GM12874 (cell line): ENCODE data around the gene HSF2BP.
A peak's percentile ranks its signal among the peaks of the same experiment; 100 is the strongest.

Source experiments
- TF ChIP-seq, protein P1 (sequence below): IDR thresholded peaks from 2 replicates; pipeline ENCODE4 v1.5.1; 2011; ENCODE audit warnings: low read depth, mild to moderate bottlenecking, control low read depth, low read length, moderate library complexity; ENCODE audit not compliant: insufficient read depth

Gene HSF2BP

GRCh38 chr21:43619856-43620255 is 39.4 kb downstream of the HSF2BP start:
- TF ChIP-seq, protein P1, sequence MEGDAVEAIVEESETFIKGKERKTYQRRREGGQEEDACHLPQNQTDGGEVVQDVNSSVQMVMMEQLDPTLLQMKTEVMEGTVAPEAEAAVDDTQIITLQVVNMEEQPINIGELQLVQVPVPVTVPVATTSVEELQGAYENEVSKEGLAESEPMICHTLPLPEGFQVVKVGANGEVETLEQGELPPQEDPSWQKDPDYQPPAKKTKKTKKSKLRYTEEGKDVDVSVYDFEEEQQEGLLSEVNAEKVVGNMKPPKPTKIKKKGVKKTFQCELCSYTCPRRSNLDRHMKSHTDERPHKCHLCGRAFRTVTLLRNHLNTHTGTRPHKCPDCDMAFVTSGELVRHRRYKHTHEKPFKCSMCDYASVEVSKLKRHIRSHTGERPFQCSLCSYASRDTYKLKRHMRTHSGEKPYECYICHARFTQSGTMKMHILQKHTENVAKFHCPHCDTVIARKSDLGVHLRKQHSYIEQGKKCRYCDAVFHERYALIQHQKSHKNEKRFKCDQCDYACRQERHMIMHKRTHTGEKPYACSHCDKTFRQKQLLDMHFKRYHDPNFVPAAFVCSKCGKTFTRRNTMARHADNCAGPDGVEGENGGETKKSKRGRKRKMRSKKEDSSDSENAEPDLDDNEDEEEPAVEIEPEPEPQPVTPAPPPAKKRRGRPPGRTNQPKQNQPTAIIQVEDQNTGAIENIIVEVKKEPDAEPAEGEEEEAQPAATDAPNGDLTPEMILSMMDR = no peak

- TF ChIP-seq, protein P1 = no peak
Measured at GRCh38 chr21:43619344-43619743, 39.9 kb downstream of the HSF2BP start.

- TF ChIP-seq, protein P1 = no peak
Measured at GRCh38 chr21:43618940-43619339, 40.3 kb downstream of the HSF2BP start.

- TF ChIP-seq, protein P1 = no peak
Measured at GRCh38 chr21:43614839-43615238, 44.4 kb downstream of the HSF2BP start.

DNA sequence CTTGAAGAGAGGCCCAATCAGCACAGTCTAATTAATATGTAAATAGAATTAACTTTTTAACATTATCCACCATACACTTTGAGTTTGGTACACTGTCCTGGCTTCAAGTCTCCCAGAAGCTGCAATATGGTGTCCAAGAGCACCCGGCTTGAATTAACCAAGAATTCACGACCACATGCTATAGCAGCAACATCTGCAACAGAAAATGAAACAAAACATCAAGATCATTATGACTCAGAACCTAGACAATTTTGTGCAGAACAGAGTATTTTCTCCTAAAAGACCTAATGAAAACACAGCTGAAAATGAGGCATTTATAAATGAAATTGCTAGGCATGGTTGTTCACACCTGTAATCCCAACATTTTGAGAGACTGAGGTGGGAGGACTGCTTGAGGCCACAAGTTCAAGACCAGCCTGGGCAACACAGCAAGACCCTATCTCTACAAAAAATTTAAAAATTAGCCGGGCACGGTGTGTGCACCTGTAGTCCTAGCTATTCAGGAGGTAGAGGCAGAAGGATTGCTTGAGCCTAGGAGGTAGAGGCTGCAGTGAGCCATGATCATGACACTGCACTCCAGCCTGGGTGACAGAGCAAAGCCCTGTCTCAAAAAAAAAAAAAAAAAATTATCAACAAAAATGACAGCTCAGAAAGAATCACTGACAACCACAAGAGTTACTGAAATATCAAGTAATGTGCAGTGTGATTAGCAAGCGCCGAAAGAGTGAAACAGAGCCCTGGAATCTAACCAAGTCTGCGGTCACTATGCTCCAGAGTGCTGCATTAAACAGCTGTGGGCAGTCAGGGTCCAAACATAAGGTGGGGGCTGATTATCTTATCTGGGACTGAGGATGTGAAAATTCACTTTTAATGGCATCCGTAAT is 45.3 kb downstream of the HSF2BP start:
- TF ChIP-seq, protein P1 = no peak

GRCh38 chr21:43611598-43612369 is 47.5 kb downstream of the HSF2BP start:
- TF ChIP-seq, protein P1 = peak; percentile 78
